IPS-20b (cell line): Measurements from ENCODE around the gene WASHC2C.
"Not testable (repeated sequence)": the region's sequence is repeated elsewhere in the genome, so short reads cannot be mapped to it uniquely, and the experiment has no call there.

Experiments used
- H3K27ac ChIP-seq: one replicate; pipeline ENCODE4 v1.5.1; 2013; ENCODE audit warnings: low read length
- H3K27me3 ChIP-seq: 2 replicates; pipeline ENCODE4 v1.6.1; 2013; ENCODE audit warnings: mild to moderate bottlenecking, low read length, inconsistent platforms; ENCODE audit not compliant: insufficient read depth
- H3K36me3 ChIP-seq: 2 replicates; pipeline ENCODE4 v1.6.1; 2013; ENCODE audit warnings: low read depth, mild to moderate bottlenecking, inconsistent platforms, low read length, moderate library complexity; ENCODE audit not compliant: insufficient read depth
- H3K4me1 ChIP-seq: 2 replicates; pipeline ENCODE4 v1.6.1; 2013; ENCODE audit warnings: mild to moderate bottlenecking, control low read depth, inconsistent platforms, low read length, moderate library complexity; ENCODE audit not compliant: insufficient read depth
- H3K4me3 ChIP-seq: 2 replicates; pipeline ENCODE4 v1.5.1; 2013; ENCODE audit warnings: mild to moderate bottlenecking, low read length, inconsistent platforms
- H3K9ac ChIP-seq: 2 replicates; pipeline ENCODE4 v1.6.1; 2013; ENCODE audit warnings: low read depth, mild to moderate bottlenecking, inconsistent platforms, low read length, moderate library complexity
- H3K9me3 ChIP-seq: 2 replicates; pipeline ENCODE4 v1.6.1; 2013; ENCODE audit warnings: mild to moderate bottlenecking, low read depth, low read length, inconsistent platforms; ENCODE audit not compliant: insufficient read depth

The WASHC2C gene

GRCh38 chr10:45817912-45818311 lies 90.8 kb downstream of the WASHC2C start:
- Histone ChIP-seq H3K9me3 (peaks cover 11% of the 10 kb centered on the region; the same call in 1 of the 2 replicates), H3K9ac (no peak overlapping the region), H3K4me3 (no peak overlapping the region)

GRCh38 chr10:45819552-45819951 lies 92.5 kb downstream of the WASHC2C start:
- H3K9ac ChIP-seq: no peak overlapping the region
- H3K36me3 ChIP-seq: no peaks in the 10 kb centered on the region
- H3K9me3 ChIP-seq: peaks cover 11% of the 10 kb centered on the region; the same call in 1 of the 2 replicates
- H3K27ac ChIP-seq: no peak overlapping the region
- H3K27me3 ChIP-seq: no peaks in the 10 kb centered on the region
- no peaks in the 10 kb centered on the region for H3K4me1 ChIP-seq
- no peak overlapping the region for H3K4me3 ChIP-seq

More at GRCh38 chr10:45817912-45818311, 90.8 kb downstream of the WASHC2C start:
- Histone ChIP-seq H3K27ac (no peak overlapping the region), H3K4me1 (no peaks in the 10 kb centered on the region), H3K36me3 (no peaks in the 10 kb centered on the region), H3K27me3 (no peaks in the 10 kb centered on the region)

DNA sequence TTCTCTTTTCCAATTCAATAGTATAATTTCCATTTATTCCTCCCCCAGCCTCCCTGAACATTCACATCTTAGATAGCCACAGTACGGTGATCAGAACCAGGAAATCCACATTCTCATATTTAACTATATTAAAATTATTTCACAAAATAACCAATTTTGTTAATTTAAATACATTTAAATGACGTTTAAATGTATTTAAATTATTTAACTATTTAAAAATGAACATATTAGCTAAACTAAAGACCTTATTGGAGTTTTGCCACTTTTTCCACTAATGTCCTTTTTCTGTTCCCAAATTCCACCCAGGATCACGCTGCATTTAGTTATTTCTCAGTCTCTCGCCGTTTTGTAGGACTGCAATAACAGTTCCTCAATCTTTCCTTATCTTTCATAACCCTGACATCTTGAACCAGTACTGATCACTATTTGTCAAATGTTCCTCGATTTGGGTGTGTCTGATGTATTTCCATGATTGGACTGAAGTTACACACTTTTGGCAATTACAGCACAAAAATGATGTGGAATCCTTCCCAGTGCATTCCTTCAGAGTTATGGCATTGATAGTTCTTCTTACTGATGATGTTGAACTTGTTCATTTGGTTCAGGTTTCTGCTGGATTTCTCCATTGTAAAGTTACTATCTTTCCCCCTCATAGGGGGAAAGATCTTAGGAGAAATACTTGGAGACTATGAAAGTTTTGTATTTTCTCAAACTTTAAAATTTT lies 93.2 kb downstream of the WASHC2C start:
- not testable (repeated sequence) for H3K27me3 ChIP-seq, H3K27ac ChIP-seq, H3K4me1 ChIP-seq, H3K4me3 ChIP-seq, H3K9ac ChIP-seq, H3K36me3 ChIP-seq
- H3K9me3 ChIP-seq: peaks cover 11% of the 10 kb centered on the region; the same call in 1 of the 2 replicates

DNA sequence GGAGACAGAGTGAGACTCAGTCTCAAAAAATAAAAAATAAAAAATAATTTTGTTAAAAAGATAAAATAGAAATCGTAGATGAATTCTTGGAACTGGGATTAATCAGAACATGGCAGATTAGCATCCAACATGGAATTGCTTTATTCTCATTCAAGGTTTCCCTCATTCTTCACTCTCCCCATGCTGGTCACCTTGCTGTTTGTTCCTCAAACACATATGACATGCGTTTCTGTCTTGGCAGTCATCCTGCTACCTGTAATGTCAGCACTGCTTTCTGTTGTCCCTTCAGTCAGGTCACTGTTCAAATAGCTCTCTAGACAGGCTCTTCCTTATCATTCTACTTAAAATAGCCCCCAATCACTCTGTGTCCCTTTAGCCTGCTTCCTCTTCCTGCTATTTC lies 95.9 kb downstream of the WASHC2C start:
- not testable (repeated sequence) for H3K4me1 ChIP-seq, H3K4me3 ChIP-seq, H3K9ac ChIP-seq, H3K27ac ChIP-seq, H3K36me3 ChIP-seq, H3K9me3 ChIP-seq, H3K27me3 ChIP-seq
